Psoas muscle (tissue), 8 donors: Measurements from ENCODE around the gene PHF10. TPM values are rescaled to one million over a fixed set of nuclear protein-coding genes. Genes with fewer than 3 reads are reported as not detected.
A peak's percentile ranks its signal among the peaks of the same experiment; 100 is the strongest.

ENCODE experiments used
- ATAC-seq, 4 donors: fragments of 200-7000 bp; cut with Tn5 transposase; one replicate each; pipeline ENCODE4 v1.9.1; 2020; ENCODE audit warnings: moderate library complexity in 3 of 4, mild to moderate bottlenecking in 2 of 4
- DNase-seq, 2 donors: peaks; one replicate each; pipeline ENCODE4 v3.0.0-alpha.2; 2020
- H3K27ac ChIP-seq: fragments of 200-600 bp; one replicate; pipeline ENCODE4 v1.8.0; 2022
- H3K27me3 ChIP-seq, 3 donors: fragments of 200-600 bp in 1 of 3; one replicate each; pipeline versions ENCODE4 v1.6.1 to v1.8.0; 2013 to 2022; ENCODE audit warnings: low read length in 2 of 3, mild to moderate bottlenecking in 2 of 3, moderate library complexity in 1 of 3; ENCODE audit not compliant: insufficient read depth in 3 of 3
- H3K36me3 ChIP-seq, 2 donors: fragments of 200-600 bp in 1 of 2; one replicate each; pipeline versions ENCODE4 v1.6.1 to v1.8.0; 2013 to 2022; ENCODE audit warnings: low read depth in 1 of 2, mild to moderate bottlenecking in 1 of 2, moderate library complexity in 1 of 2; ENCODE audit not compliant: insufficient read depth in 1 of 2
- H3K4me1 ChIP-seq: fragments of 200-600 bp; one replicate; pipeline ENCODE4 v1.8.0; 2022
- H3K4me3 ChIP-seq: fragments of 200-600 bp; one replicate; pipeline ENCODE4 v1.8.0; 2022; ENCODE audit warnings: mild to moderate bottlenecking
- H3K9me3 ChIP-seq: fragments of 200-600 bp; one replicate; pipeline ENCODE4 v1.8.0; 2022
- WGBS, 3 donors: extraction: QIAGEN DNeasy Blood & Tissue Kit; methylation state at CpG; one replicate each; pipeline versions ENCODE4 v1.1.6 to v1.1.7; 2013; 5-methylcytosine and 5-hydroxymethylcytosine counted together
- intact Hi-C, 2 donors: fragments of 100-400 bp; cut with DNase I; formaldehyde crosslinking; loops; one replicate each; pipeline versions ENCODE4 v1.11.0 to v1.14.2; 2022
- polyA plus RNA-seq, 3 donors: library from polyadenylated mRNA; stranded (reverse); fragments of 200-250 nt; gene quantifications; one replicate each; pipeline ENCODE4 v1.2.3, GENCODE V29; 2013
- total RNA-seq, 4 donors: library from RNA; stranded (reverse); fragmentation: NEBNext Ultra II Directional in 2 of 4; extraction: Animal tissue kit (Norgen Biotek cat#: 25700) in 2 of 4; gene quantifications; one replicate each; pipeline versions ENCODE4 v1.2.1 to v1.2.4, GENCODE V29; 2021 to 2023
- TF ChIP-seq, protein P1 (sequence below): fragments of 200-600 bp; IDR thresholded peaks from one replicate; pipeline ENCODE4 v1.8.0; 2022; ENCODE audit warnings: antibody characterized with exemption
- donor health status: healthy with polysubstance abuse.
- donor health status: DM: no; HTN: no; CAD: no; lungs with moderate emphysema.
- donor health status: Bipolar disorder and iron deficiency.
- donor health status: healthy.
- donor health status: DM: yes; HTN: yes; CAD: no.
- donor health status: DM: no; HTN: no; CAD: no.
- donor health status: DM: no; HTN: no; CAD: no.
- donor health status: DM: yes; HTN: yes; CAD: no.

The PHF10 gene
- total and polyA plus RNA-seq, 7 donors = 20.2 to 66.6 (median 49.3) TPM

DNA sequence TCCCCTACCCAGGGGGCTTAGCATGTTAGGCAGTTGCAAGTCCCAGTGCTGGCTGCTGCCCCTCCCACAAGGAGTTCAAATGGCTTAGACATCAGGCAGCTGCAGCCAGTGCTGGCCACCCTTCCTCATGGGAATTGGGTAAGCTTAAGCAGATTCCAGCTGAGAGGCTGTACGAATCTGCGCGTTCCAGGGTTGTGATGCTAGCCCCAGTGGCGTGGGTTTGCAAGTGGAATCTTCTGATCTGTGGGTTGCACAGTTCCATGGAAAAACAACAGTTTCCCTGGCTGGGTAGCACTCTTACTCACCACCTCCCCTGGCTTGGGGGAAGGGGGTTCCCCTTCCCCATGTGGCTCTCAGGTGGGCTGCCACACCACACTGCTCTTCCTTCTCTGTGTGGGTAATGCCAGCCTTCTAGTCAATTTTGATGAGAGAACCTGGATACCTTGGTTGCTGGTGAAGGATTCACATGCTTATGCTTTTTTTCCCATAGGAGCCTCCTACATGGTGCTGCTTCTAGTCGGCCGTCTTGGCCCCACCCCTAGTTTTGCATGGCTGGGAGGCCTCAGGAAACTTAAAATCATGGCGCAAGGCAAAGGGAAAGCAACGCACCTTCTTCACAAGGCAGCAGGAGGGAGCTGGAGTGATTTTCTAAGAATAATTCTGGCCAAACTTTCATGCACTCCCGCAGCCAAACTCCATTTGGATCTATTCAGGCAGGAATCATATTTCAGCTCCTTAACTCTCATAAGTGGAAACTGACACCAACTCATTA is 14.1 kb upstream of the PHF10 start:
- H3K36me3 ChIP-seq = no peaks in the 10 kb centered on the region
- peak overlapping the region; percentile 68 for H3K27ac ChIP-seq
- peaks cover 18% of the 10 kb centered on the region for H3K4me1 ChIP-seq
- H3K27me3 ChIP-seq = no peaks in the 10 kb centered on the region
- ATAC-seq (peak; percentile 65 to 88 (median 74)), DNase-seq (peak; percentile 32 to 65)
- intact Hi-C loops = no loop called here
- no peaks in the 10 kb centered on the region for H3K9me3 ChIP-seq
- H3K4me3 ChIP-seq = peak overlapping the region; percentile 54
- 18 to 33% (median 22%) methylated on average over 9 of the region's 9 CpGs for WGBS, 3 donors
- TF ChIP-seq, protein P1, sequence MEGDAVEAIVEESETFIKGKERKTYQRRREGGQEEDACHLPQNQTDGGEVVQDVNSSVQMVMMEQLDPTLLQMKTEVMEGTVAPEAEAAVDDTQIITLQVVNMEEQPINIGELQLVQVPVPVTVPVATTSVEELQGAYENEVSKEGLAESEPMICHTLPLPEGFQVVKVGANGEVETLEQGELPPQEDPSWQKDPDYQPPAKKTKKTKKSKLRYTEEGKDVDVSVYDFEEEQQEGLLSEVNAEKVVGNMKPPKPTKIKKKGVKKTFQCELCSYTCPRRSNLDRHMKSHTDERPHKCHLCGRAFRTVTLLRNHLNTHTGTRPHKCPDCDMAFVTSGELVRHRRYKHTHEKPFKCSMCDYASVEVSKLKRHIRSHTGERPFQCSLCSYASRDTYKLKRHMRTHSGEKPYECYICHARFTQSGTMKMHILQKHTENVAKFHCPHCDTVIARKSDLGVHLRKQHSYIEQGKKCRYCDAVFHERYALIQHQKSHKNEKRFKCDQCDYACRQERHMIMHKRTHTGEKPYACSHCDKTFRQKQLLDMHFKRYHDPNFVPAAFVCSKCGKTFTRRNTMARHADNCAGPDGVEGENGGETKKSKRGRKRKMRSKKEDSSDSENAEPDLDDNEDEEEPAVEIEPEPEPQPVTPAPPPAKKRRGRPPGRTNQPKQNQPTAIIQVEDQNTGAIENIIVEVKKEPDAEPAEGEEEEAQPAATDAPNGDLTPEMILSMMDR = no peak

DNA sequence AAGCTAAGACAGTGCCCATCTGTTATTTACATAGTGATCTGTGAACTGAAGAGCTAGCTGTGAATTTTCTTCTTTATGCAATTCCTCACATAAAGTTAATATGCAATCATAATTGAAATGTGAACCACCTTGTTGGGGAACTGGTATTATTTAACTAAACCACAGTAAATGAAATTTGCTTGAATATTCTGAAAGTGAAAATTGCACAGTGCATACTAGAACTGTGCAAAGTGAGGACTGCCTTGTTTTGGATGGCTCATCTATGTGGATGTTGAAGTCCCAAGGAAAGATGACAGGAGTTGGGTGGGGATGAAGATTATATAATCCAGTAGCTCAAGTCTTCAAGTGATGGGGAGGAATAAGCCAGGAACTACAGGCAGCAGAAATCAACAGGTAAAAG is 5.7 kb upstream of the PHF10 start:
- no peaks in the 10 kb centered on the region for H3K4me1 ChIP-seq
- TF ChIP-seq, protein P1 = no peak
- no peak overlapping the region for H3K27ac ChIP-seq
- H3K36me3 ChIP-seq = no peaks in the 10 kb centered on the region
- ATAC-seq = no peak
- intact Hi-C loops = loop anchor here in 1 of 2 donors (10.0 kb wide), 1 partner anchor 825 kb away; the partner anchor contains the start of genes PSMB1 and TBP
- no peak for DNase-seq
- H3K4me3 ChIP-seq = no peak overlapping the region
- no peaks in the 10 kb centered on the region for H3K27me3 ChIP-seq
- no peaks in the 10 kb centered on the region for H3K9me3 ChIP-seq

DNA sequence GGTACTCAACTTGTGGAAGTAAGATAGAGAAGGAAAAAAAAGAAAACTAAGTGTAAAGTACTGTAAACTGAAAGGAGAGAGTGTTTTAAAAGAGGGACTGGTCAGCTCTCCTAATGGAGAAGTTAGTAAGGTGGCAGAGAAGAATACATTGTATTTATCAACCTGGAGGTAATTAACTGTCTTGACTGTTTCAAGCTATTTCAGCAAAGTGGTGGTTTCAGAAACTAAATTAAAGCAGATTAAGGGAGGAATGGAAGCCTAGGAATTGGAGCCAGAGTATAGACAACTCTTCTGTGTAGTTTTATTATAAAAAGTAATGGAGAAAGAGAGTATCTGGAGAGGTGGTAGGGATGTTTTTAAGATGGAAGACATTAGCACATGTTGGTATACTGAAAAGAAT is 2.7 kb upstream of the PHF10 start:
- intact Hi-C loops = loop anchor here in 1 of 2 donors (10.0 kb wide), 1 partner anchor 828 kb away; the partner anchor contains the start of genes PSMB1 and TBP
- H3K27me3 ChIP-seq = no peaks in the 10 kb centered on the region
- H3K9me3 ChIP-seq = no peaks in the 10 kb centered on the region
- H3K36me3 ChIP-seq = no peaks in the 10 kb centered on the region
- no peak overlapping the region for H3K4me3 ChIP-seq
- ATAC-seq = no peak
- no peak overlapping the region for H3K27ac ChIP-seq
- no peak for DNase-seq
- peaks cover 9% of the 10 kb centered on the region for H3K4me1 ChIP-seq
- TF ChIP-seq, protein P1 = no peak

DNA sequence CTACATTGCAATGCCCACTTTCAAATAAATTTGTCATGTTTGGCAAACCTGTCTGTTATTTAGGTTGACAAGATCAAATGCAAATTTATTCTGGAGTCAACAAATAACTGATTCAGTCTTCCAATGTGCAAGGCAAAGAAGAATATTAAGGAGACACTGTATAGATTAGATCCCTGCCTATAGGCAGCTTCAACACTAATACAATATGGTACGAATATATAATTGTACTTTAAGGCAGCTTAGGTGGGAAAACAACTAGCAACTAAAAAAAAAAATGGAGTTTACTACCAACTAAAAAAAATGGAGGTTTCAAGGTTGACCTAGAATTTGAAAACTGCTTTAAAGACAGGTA is 1.7 kb upstream of the PHF10 start:
- DNase-seq = no peak
- H3K27me3 ChIP-seq = no peaks in the 10 kb centered on the region
- TF ChIP-seq, protein P1 = no peak
- H3K9me3 ChIP-seq = no peaks in the 10 kb centered on the region
- intact Hi-C loops = loop anchor here in 1 of 2 donors (10.0 kb wide), 1 partner anchor 829 kb away; the partner anchor contains the start of genes PSMB1 and TBP
- peaks cover 18% of the 10 kb centered on the region for H3K4me1 ChIP-seq
- no peak overlapping the region for H3K4me3 ChIP-seq
- ATAC-seq = no peak
- H3K27ac ChIP-seq = peak overlapping the region; percentile 89
- no peaks in the 10 kb centered on the region for H3K36me3 ChIP-seq
- WGBS, 3 donors = 90 to 98% (median 97%) methylated on average over 1 of the region's 1 CpG
